HG03060 (cell line): Measurements from ENCODE around the gene ACER3.
"Not testable (repeated sequence)": the region's sequence is repeated elsewhere in the genome, so short reads cannot be mapped to it uniquely, and the experiment has no call there.

Experiments used
- ATAC-seq: cut with Tn5 transposase; IDR thresholded peaks from one replicate; pipeline ENCODE4 v1.9.1; 2021; ENCODE audit warnings: low read depth, moderate number of reproducible peaks; ENCODE audit not compliant: unreplicated experiment

ACER3 gene

DNA sequence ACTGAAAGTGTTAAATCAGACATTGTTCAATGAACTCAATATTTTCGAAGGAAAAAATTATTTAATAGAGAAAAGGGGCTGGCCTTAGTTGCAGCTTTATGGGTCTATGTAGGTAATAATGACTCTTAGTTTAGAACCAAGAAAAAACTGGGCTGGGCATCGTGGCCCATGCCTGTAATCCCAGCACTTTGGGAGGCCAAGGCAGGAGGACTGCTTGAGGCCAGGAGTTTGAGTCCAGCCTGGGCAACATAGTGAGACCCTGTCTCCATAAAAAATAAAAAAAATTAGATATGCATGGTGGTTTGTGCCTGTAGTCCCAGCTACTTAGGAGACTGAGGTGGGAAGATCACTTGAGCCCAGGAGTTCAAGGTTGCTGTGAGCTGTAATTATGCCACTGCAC is 2.1 kb downstream of the ACER3 start:
- not testable (repeated sequence) for ATAC-seq

GRCh38 chr11:76863196-76863777 is 2.6 kb downstream of the ACER3 start:
- no peak for ATAC-seq

DNA sequence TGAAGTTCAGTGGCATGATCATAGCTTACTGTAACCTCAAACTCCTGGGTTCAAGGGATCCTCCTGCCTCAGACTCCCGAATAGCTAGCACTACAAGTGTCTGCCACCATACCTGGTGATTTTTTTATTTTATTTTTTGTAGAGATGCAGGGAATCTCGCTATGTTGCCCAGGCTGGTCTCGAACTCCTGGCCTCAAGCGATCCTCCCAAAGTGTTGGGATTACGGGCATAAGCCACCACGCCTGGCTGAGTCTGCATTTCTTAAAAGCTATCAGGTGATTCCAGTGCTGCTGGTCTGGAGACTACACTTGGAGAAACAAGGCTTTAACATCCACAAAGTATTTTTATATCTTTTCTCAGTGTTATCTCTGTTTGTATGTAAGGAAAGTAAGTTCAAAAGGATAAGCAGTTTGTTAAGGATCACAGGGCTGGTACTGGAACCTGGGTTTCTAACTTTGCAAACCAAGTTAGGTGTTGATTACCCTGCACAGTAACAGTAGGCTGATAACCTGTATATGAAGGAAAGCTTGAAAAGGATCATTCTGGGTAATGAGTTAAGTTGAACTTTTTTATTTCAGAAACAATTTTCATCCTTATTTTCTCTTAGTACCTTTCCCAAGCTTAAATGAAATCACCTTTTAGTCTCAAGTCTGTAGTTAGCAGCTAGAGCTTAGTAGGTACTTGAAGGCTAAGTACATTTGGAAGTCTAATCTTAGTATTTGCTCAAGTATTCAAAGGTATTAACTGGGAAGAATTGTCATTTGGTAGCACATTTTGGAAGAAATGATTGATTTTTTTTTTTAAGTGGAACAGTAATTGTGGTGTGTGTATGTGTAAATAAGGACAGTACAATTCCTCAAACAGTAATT is 12.5 kb downstream of the ACER3 start:
- ATAC-seq, result no peak

GRCh38 chr11:76878014-76878413 is 17.3 kb downstream of the ACER3 start:
- no peak for ATAC-seq

GRCh38 chr11:76880314-76880713 is 19.6 kb downstream of the ACER3 start:
- no peak for ATAC-seq

DNA sequence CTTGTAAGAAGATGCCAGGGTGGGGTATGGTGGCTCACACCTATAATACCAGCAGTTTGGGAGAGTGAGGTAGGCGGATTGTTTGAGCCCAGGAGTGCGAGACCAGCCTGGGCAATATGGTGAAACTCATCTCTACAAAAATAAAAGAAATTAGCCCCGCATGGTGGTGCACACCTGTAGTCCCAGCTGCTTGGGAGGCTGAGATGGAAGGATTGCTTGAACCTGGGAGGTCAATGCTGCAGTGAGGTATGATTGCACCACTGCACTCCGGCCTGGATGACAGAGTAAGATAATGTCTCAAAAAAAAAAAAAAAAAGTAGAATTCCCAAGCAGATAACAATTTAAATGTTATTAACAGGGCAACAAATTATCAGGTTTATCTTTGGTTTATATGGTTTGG is 20.2 kb downstream of the ACER3 start:
- no peak for ATAC-seq

DNA sequence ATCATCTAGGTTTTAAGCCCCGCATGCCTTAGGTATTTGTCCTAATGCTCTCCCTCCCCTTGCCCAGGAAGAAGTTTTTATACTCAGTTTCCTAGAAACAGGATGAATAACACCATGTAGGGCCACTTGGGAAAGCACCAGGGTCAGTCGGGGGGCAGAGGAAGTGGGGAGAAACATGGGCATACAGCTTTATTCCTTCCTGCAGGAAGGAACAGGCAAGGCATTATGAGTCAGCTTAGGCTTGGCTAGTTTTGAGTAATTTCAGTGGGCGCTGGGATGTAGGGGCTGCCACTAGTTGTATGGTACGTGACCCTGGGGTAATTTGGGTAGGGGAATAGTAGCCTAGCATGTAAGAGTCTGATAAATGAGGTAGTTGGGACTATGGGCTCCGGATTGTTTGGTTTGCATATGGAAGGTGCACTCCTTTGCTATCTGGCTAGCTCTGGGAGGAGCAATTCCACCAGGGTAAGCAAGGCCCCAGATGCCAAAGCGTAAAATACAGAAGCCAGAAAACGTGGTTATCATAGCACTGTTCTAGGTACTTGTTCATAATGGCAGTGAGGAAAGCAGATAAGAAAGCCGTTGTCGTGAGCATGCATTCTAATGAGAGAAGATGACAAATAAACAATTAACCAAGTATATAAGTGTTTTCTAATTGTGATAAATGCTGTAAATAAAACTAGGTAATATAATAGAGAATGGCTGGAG is 24.8 kb downstream of the ACER3 start:
- ATAC-seq, result no peak

- ATAC-seq, result no peak
Measured at GRCh38 chr11:76888989-76889388, 28.3 kb downstream of the ACER3 start.

- ATAC-seq, result no peak
Measured at GRCh38 chr11:76889411-76889975, 28.8 kb downstream of the ACER3 start.

DNA sequence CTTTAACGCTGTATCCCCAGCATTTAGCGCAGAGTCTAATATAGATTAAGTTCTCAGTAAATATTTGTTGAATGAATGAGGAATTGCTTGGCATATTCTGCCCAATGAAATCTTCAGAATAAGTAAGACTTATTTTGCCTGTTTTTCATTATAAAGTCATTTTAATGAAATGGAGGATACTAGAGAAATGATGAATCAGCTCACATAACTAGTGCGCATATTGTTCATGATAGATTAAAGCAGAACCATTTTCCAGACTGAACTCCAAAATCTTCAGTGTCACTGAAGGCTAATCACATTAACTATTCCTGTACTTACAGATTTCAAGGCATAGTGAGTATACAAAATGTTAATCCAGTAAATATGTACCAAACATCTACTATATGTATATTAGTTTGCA is 29.6 kb downstream of the ACER3 start:
- no peak for ATAC-seq

DNA sequence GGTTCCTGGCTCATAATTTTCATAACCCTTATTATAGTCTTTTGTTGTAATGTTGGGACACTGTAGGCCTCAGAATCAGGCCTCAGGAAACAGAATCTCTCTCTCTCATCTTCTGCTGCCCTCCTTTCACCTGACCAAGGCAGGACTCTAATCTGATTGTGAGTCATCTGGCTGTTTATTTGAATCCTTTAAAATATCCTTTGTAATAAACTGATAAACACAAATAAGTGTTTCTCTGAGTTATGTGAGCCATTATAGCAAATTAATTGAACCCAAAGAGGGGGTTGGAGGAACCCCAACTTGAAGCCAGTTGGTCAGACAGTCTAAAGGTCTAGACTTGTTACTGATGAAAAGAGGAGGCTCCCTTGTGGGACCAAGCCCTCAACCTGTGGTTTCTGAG is 30.6 kb downstream of the ACER3 start:
- ATAC-seq, result no peak

GRCh38 chr11:76891793-76892192 is 31.1 kb downstream of the ACER3 start:
- no peak for ATAC-seq

DNA sequence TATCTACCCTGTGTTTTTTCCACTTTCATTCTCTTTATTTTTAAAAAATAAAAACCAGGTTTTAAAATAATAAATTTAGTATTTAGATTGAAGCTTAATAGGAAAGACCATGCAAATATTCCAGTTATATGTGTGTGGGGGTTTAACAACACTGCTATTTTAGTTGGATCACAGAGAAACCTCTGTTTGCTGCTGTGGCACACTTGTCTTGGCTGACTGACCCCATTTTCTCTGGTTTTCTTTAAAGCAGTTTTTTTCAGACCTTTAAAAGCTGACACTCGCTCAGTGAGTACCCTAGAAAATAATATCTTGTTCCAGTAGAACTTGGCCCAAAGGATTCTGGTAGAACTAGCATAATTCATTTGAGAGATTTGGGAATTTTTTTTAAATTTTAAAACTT is 31.6 kb downstream of the ACER3 start:
- no peak for ATAC-seq

- ATAC-seq, result no peak
Measured at GRCh38 chr11:76897233-76897632, 36.5 kb downstream of the ACER3 start.

GRCh38 chr11:76901144-76901543 is 40.4 kb downstream of the ACER3 start:
- ATAC-seq, result no peak

DNA sequence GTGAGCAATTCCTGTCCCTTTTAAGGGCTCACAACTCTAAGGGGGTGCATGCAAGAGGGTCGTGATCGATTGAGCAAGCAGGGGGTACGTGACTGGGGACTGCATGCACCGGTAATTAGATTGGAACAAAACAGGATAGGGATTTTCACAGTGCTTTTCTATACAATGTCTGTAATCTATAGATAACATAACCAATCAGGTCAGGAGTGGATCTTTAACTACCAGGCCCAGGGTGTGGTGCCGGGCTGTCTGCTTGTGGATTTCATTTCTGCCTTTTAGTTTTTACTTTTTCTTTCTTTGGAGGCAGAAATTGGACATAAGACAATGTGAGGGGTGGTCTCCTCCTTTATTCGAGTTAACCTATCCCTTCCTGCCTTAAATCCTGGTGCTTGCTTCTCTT is 40.9 kb downstream of the ACER3 start:
- not testable (repeated sequence) for ATAC-seq

GRCh38 chr11:76902121-76903014 is 41.6 kb downstream of the ACER3 start:
- no peak for ATAC-seq

- ATAC-seq, result no peak
Measured at GRCh38 chr11:76903325-76903724, 42.6 kb downstream of the ACER3 start.

- ATAC-seq, result no peak
Measured at GRCh38 chr11:76910620-76911414, 50.1 kb downstream of the ACER3 start.
